HG02763 (cell line): ENCODE measurements around the gene HINT3.
"Not testable (repeated sequence)": the region's sequence is repeated elsewhere in the genome, so short reads cannot be mapped to it uniquely, and the experiment has no call there.

ENCODE experiments used
- ATAC-seq: cut with Tn5 transposase; IDR thresholded peaks from one replicate; pipeline ENCODE4 v1.9.1; 2021; ENCODE audit warnings: mild to moderate bottlenecking, moderate library complexity; ENCODE audit not compliant: unreplicated experiment

Gene HINT3

DNA sequence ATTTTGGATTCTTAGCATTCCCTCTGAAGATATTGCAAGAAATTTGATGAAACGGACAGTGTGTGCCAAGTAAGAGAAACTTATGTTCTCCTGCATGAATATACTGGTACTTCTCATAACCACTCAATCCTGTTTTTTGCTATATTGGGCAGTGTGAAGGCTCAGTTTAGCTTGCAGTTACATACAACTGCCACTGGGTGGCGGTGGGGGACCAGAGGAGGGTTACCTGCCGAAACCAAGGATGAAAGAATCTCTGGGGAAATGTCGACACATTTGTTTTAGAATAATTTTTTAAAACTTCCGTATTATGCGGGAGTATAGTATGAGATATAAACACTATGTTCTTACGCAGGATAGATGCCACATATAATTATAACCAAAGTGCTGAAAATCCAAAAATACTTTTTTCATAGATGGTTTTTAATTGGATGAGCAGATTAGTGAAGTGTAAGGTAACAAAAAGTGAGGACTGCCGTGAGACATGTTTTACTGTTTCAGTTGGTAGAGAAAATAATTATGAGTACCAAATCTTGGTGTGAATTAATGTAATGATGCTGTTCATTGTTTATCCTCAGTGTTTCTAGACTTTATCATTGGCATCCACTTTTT, 39.5 kb downstream of the HINT3 start:
- ATAC-seq: peak; percentile 93

GRCh38 chr6:126002755-126003679, 46.4 kb downstream of the HINT3 start:
- ATAC-seq: no peak

DNA sequence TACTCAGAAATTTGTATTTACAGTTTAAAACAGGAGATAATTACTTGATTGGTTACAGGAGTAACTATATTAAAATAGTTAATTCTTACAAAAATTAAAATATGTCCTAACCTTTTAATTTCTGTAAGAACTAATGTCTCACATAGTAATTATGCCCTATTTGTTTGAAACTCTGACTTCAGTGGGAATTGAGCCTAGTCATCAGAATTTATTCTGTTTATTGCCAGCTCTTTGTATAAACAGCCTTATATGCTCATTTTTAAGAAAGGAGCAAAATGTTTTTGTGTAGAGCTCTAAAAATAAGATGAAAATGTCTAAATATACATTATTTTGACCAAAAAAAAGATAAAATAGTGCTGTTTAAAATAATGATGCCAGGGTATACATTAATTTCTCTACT, 51.2 kb downstream of the HINT3 start:
- ATAC-seq: no peak

DNA sequence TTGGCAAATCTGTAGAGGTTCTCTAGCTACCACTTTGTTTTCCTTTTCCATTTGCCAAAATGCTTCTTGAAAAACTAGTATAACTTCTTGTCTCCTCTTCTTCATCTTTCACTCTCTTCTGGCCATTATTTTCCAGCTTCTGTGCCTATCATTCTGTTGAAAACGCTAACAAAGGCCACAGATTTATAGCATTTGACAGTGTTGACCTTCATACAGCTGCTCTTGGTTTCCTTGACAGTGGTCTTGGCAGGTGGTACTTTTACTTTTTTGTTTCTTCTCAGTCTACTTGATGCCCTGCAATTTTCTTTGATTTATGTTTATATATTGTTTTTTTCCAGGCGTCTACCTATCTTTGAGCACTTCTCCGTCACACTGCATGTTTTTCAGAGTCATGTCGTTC, 53.5 kb downstream of the HINT3 start:
- no peak for ATAC-seq

DNA sequence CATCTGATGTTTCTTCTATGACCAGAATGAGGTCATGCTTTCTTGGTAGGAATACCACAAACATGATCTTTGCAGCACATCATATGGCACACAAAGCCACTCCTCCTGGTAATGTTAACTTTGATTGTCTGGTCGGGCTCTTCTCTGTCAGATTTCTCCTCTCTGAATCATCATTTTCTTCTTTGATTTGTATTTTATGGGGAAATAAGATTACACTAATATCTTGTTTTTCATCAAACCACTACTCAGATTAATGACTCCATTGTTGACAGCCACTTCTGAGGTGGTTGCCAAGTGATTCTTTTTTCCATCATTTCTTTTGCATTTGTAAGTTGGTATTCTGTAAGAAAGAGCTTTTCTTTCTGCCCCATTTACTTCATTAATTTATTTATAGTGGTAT, 59.3 kb downstream of the HINT3 start:
- no peak for ATAC-seq

GRCh38 chr6:126016591-126016990, 60.0 kb downstream of the HINT3 start:
- ATAC-seq: no peak

GRCh38 chr6:126017668-126018067, 61.1 kb downstream of the HINT3 start:
- no peak for ATAC-seq

- no peak for ATAC-seq
These were observed 63.9 kb downstream of the HINT3 start for GRCh38 chr6:126020305-126021050.

GRCh38 chr6:126023474-126023873, 66.9 kb downstream of the HINT3 start:
- ATAC-seq: not testable (repeated sequence)

DNA sequence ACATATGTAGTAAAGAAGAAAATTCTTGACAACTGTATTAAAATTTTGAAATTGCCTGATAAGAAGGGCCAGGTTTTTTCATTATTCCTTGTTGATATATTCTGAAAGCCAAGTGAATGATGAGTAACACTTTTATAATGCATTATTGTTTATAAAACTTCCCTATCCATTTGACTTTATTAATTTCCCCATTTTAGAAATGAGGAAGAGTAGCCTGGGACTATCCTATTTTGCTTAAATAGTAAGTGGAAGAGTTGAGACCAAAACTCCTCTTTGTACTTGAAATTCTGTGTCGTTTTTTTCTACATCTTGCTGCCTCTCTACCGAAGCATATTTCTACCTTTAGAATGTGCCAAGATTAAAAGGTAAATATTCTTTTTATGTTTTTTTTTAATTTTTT, 69.4 kb downstream of the HINT3 start:
- ATAC-seq: no peak

DNA sequence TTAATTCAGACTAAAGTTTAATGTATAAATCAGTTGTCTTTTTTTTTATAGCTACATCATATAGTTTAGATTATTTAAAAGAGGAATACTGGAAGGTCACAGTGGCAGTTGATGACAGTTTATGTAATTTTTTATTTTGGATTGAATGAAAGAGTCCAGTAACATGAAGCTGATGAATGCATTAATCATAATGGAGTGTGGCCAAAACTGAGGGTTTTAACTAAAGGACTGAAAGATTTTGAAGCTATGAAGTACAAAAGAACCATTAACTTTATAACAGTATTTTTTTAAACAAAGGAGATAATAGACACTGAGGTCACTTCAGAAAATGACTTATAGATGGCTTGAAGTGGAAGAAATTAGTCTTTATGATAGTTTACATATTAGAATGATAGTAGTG, 71.0 kb downstream of the HINT3 start:
- ATAC-seq: no peak
